ENCODE measurements around the gene FGF14.

FGF14 gene

GRCh38 chr13:101829484-101829883, 572.4 kb downstream of the FGF14 start:
- no peak for DNase-seq
- in situ Hi-C loops (cut with HindIII; ENCODE audit: low pct_ligation_motif_present, low pct_unique_long_range_greater_than_20kb, low sequenced_read_pairs): no loop called here

GRCh38 chr13:101828119-101828518, 573.7 kb downstream of the FGF14 start:
- DNase-seq: no peak
- in situ Hi-C loops (cut with HindIII; ENCODE audit: low pct_ligation_motif_present, low pct_unique_long_range_greater_than_20kb, low sequenced_read_pairs): no loop called here

GRCh38 chr13:101817898-101818297, 584.0 kb downstream of the FGF14 start:
- in situ Hi-C loops (cut with HindIII; ENCODE audit: low pct_ligation_motif_present, low pct_unique_long_range_greater_than_20kb, low sequenced_read_pairs): no loop called here
- DNase-seq: no peak

GRCh38 chr13:101811881-101812280, 590.0 kb downstream of the FGF14 start:
- in situ Hi-C loops (cut with HindIII; ENCODE audit: low pct_ligation_motif_present, low pct_unique_long_range_greater_than_20kb, low sequenced_read_pairs): no loop called here
- no peak for DNase-seq

- in situ Hi-C loops (cut with HindIII; ENCODE audit: low pct_ligation_motif_present, low pct_unique_long_range_greater_than_20kb, low sequenced_read_pairs): no loop called here
- DNase-seq: no peak
These were observed 590.5 kb downstream of the FGF14 start for GRCh38 chr13:101811284-101811839.

GRCh38 chr13:101799196-101799595, 602.7 kb downstream of the FGF14 start:
- DNase-seq: no peak
- in situ Hi-C loops (cut with HindIII; ENCODE audit: low pct_ligation_motif_present, low pct_unique_long_range_greater_than_20kb, low sequenced_read_pairs): no loop called here

GRCh38 chr13:101798437-101798836, 603.4 kb downstream of the FGF14 start:
- DNase-seq: no peak
- in situ Hi-C loops (cut with HindIII; ENCODE audit: low pct_ligation_motif_present, low pct_unique_long_range_greater_than_20kb, low sequenced_read_pairs): no loop called here

GRCh38 chr13:101795460-101795859, 606.4 kb downstream of the FGF14 start:
- DNase-seq: no peak
- in situ Hi-C loops (cut with HindIII; ENCODE audit: low pct_ligation_motif_present, low pct_unique_long_range_greater_than_20kb, low sequenced_read_pairs): no loop called here

- DNase-seq: no peak
- in situ Hi-C loops (cut with HindIII; ENCODE audit: low pct_ligation_motif_present, low pct_unique_long_range_greater_than_20kb, low sequenced_read_pairs): no loop called here
These were observed 606.8 kb downstream of the FGF14 start for GRCh38 chr13:101795025-101795424.

- DNase-seq: no peak
- in situ Hi-C loops (cut with HindIII; ENCODE audit: low pct_ligation_motif_present, low pct_unique_long_range_greater_than_20kb, low sequenced_read_pairs): no loop called here
These were observed 609.7 kb downstream of the FGF14 start for GRCh38 chr13:101792189-101792588.

- in situ Hi-C loops (cut with HindIII; ENCODE audit: low pct_ligation_motif_present, low pct_unique_long_range_greater_than_20kb, low sequenced_read_pairs): no loop called here
- peak; percentile 14 for DNase-seq
These were observed 616.0 kb downstream of the FGF14 start for GRCh38 chr13:101785858-101786257.

- no peak for DNase-seq
- in situ Hi-C loops (cut with HindIII; ENCODE audit: low pct_ligation_motif_present, low pct_unique_long_range_greater_than_20kb, low sequenced_read_pairs): no loop called here
These were observed 617.5 kb downstream of the FGF14 start for GRCh38 chr13:101784313-101784712.

- in situ Hi-C loops (cut with HindIII; ENCODE audit: low pct_ligation_motif_present, low pct_unique_long_range_greater_than_20kb, low sequenced_read_pairs): no loop called here
- no peak for DNase-seq
These were observed 618.3 kb downstream of the FGF14 start for GRCh38 chr13:101783554-101783953.

- in situ Hi-C loops (cut with HindIII; ENCODE audit: low pct_ligation_motif_present, low pct_unique_long_range_greater_than_20kb, low sequenced_read_pairs): no loop called here
- no peak for DNase-seq
These were observed 621.6 kb downstream of the FGF14 start for GRCh38 chr13:101780211-101780610.

GRCh38 chr13:101779147-101779546, 622.7 kb downstream of the FGF14 start:
- DNase-seq: no peak
- in situ Hi-C loops (cut with HindIII; ENCODE audit: low pct_ligation_motif_present, low pct_unique_long_range_greater_than_20kb, low sequenced_read_pairs): no loop called here

- no peak for DNase-seq
- in situ Hi-C loops (cut with HindIII; ENCODE audit: low pct_ligation_motif_present, low pct_unique_long_range_greater_than_20kb, low sequenced_read_pairs): no loop called here
These were observed 626.6 kb downstream of the FGF14 start for GRCh38 chr13:101775267-101775666.

- in situ Hi-C loops (cut with HindIII; ENCODE audit: low pct_ligation_motif_present, low pct_unique_long_range_greater_than_20kb, low sequenced_read_pairs): no loop called here
- DNase-seq: no peak
These were observed 627.5 kb downstream of the FGF14 start for GRCh38 chr13:101774393-101774792.

- no peak for DNase-seq
- in situ Hi-C loops (cut with HindIII; ENCODE audit: low pct_ligation_motif_present, low pct_unique_long_range_greater_than_20kb, low sequenced_read_pairs): no loop called here
These were observed 628.8 kb downstream of the FGF14 start for GRCh38 chr13:101773062-101773461.

- in situ Hi-C loops (cut with HindIII; ENCODE audit: low pct_ligation_motif_present, low pct_unique_long_range_greater_than_20kb, low sequenced_read_pairs): no loop called here
- no peak for DNase-seq
These were observed 634.7 kb downstream of the FGF14 start for GRCh38 chr13:101767131-101767530.

- in situ Hi-C loops (cut with HindIII; ENCODE audit: low pct_ligation_motif_present, low pct_unique_long_range_greater_than_20kb, low sequenced_read_pairs): no loop called here
- peak; percentile 1 for DNase-seq
These were observed 638.7 kb downstream of the FGF14 start for GRCh38 chr13:101763191-101763590.

GRCh38 chr13:101757446-101758039, 644.3 kb downstream of the FGF14 start:
- in situ Hi-C loops (cut with HindIII; ENCODE audit: low pct_ligation_motif_present, low pct_unique_long_range_greater_than_20kb, low sequenced_read_pairs): no loop called here
- peak; percentile 51 for DNase-seq

All from ACHN (cell line).